Endothelial cell of umbilical vein (primary cell): ENCODE measurements around the gene BMX. TPM values are rescaled to one million over a fixed set of nuclear protein-coding genes. Genes with fewer than 3 reads are reported as not detected.

Source experiments
- BruUV-seq: library from RNA; stranded (reverse); fragments of 400-500 nt; replicated peaks from 2 replicates; lab custom pipeline; 2021; lab: Mats Ljungman, UMichigan
- CTCF ChIA-PET: fragments of 300-600, 350-600 bp; sonication (Branson Sonifier 250); formaldehyde crosslinking; loops from one replicate; lab custom pipeline; 2021; ENCODE audit warnings: antibody characterized with exemption, inconsistent platforms; lab: Charles Lee
- POLR2A ChIA-PET: fragments of 300-600, 350-600 bp; sonication (Branson Sonifier 250); formaldehyde crosslinking; loops from one replicate; lab custom pipeline; 2021; ENCODE audit warnings: antibody characterized with exemption, inconsistent platforms; lab: Charles Lee
- DNase-seq: peaks from one replicate; pipeline ENCODE4 v3.0.0-alpha.2; 2011; ENCODE audit warnings: low read depth, low spot score
- FAIRE-seq: peaks from 2 replicates; lab custom pipeline; 2011; peaks lifted over from hg19 to GRCh38; lab: Jason Lieb, UNC
- H2AFZ ChIP-seq: 2 replicates; pipeline ENCODE4 v1.6.0; 2012; ENCODE audit warnings: low read depth, low read length, control low read depth, inconsistent platforms
- H3K27ac ChIP-seq: 2 replicates; pipeline ENCODE4 v1.5.1; 2011; ENCODE audit warnings: low read depth, mild to moderate bottlenecking, control low read depth, low read length, moderate library complexity; ENCODE audit not compliant: insufficient read depth
- H3K27me3 ChIP-seq, 2 experiments: 2 replicates each; pipeline versions ENCODE4 v1.6.0 to v1.6.1; 2011; ENCODE audit warnings: low read length in 2 of 2, mixed read lengths in 1 of 2; ENCODE audit not compliant: control insufficient read depth in 2 of 2, insufficient read depth in 2 of 2
- H3K36me3 ChIP-seq, 2 experiments: 2 replicates in 1 of 2; 3 replicates in 1 of 2; pipeline ENCODE4 v1.5.1; 2011; ENCODE audit warnings: low read length in 2 of 2, mild to moderate bottlenecking in 1 of 2, moderate library complexity in 1 of 2; ENCODE audit not compliant: control insufficient read depth in 2 of 2, insufficient read depth in 2 of 2; ENCODE audit errors: extremely low read depth in 1 of 2
- H3K4me1 ChIP-seq: 3 replicates; pipeline ENCODE4 v1.5.1; 2011; ENCODE audit warnings: mild to moderate bottlenecking, low read length; ENCODE audit not compliant: control insufficient read depth, insufficient read depth; ENCODE audit errors: extremely low read depth
- H3K4me2 ChIP-seq: 2 replicates; pipeline ENCODE4 v1.6.1; 2011; ENCODE audit warnings: low read length, control low read depth, mixed read lengths; ENCODE audit not compliant: insufficient read depth
- H3K4me3 ChIP-seq, 3 experiments: fragments of 200-600 bp in 1 of 3; sonication (generic), shearing (Covaris generic) in 1 of 3; replicated peaks in 1 of 3; 2 replicates each; pipeline ENCODE4 v1.5.1; 2011 to 2016; ENCODE audit warnings: control low read depth in 3 of 3, low read length in 3 of 3, mild to moderate bottlenecking in 2 of 3, inconsistent platforms in 1 of 3, low read depth in 1 of 3, moderate library complexity in 1 of 3; ENCODE audit not compliant: insufficient read depth in 1 of 3
- H3K79me2 ChIP-seq: 2 replicates; pipeline ENCODE4 v1.6.0; 2012; ENCODE audit warnings: low read length, inconsistent platforms; ENCODE audit not compliant: control insufficient read depth, insufficient read depth
- H3K9ac ChIP-seq: replicated peaks from 2 replicates; pipeline ENCODE3; 2011; ENCODE audit warnings: low read length, control low read depth; ENCODE audit not compliant: insufficient read depth; ENCODE audit errors: extremely low read depth
- H3K9me1 ChIP-seq: replicated peaks from 3 replicates; pipeline ENCODE4 v1.6.0; 2011; ENCODE audit warnings: mild to moderate bottlenecking, low read length; ENCODE audit not compliant: control insufficient read depth, insufficient read depth; ENCODE audit errors: extremely low read depth
- H3K9me3 ChIP-seq: replicated peaks from 2 replicates; pipeline ENCODE4 v1.5.1; 2012; ENCODE audit warnings: low read length, inconsistent platforms; ENCODE audit not compliant: control insufficient read depth, insufficient read depth
- H4K20me1 ChIP-seq: replicated peaks from 2 replicates; pipeline ENCODE3; 2011; ENCODE audit warnings: mild to moderate bottlenecking, low read length; ENCODE audit not compliant: control insufficient read depth, insufficient read depth; ENCODE audit errors: extremely low read depth
- CTCF ChIP-seq, 2 donors: IDR thresholded peaks; 1 replicate in 1 of 2; 2 replicates in 1 of 2; pipeline ENCODE4 v1.5.1; 2011; ENCODE audit warnings: low read length in 2 of 2, mild to moderate bottlenecking in 2 of 2, moderate library complexity in 2 of 2, control low read depth in 1 of 2, inconsistent platforms in 1 of 2, low read depth in 1 of 2; ENCODE audit not compliant: insufficient read depth in 1 of 2; ENCODE audit errors: extremely low read depth in 1 of 2
- EZH2 ChIP-seq: IDR thresholded peaks from 2 replicates; pipeline ENCODE4 v1.6.1; 2012; ENCODE audit warnings: borderline replicate concordance, low read depth, mild to moderate bottlenecking, moderate library complexity, low read length, inconsistent platforms; ENCODE audit not compliant: severe bottlenecking
- FOS ChIP-seq: IDR thresholded peaks from 2 replicates; pipeline ENCODE4 v1.6.1; 2011; ENCODE audit warnings: mild to moderate bottlenecking, low read length, moderate library complexity, borderline replicate concordance; ENCODE audit not compliant: insufficient read depth
- GATA2 ChIP-seq: IDR thresholded peaks from 2 replicates; pipeline ENCODE4 v1.7.0; 2011; ENCODE audit warnings: low read depth, mild to moderate bottlenecking, moderate library complexity, mixed read lengths, low read length; ENCODE audit not compliant: insufficient read length, insufficient read depth
- MAX ChIP-seq: IDR thresholded peaks from 2 replicates; pipeline ENCODE4 v1.6.1; 2011; ENCODE audit not compliant: insufficient read depth, insufficient read length
- MYC ChIP-seq: IDR thresholded peaks from one replicate; pipeline ENCODE4 v1.6.1; 2011; ENCODE audit warnings: mild to moderate bottlenecking, low read depth, low read length
- POLR2A ChIP-seq: IDR thresholded peaks from 2 replicates; pipeline ENCODE4 v1.6.1; 2012; ENCODE audit warnings: low read depth, mild to moderate bottlenecking, control low read depth, low read length
- dilution Hi-C: fragments of 300-500 bp; cut with MboI; formaldehyde crosslinking; loops from one replicate; pipeline ENCODE4 v1.15.0; 2019; ENCODE audit warnings: low sequenced_read_pairs; ENCODE audit not compliant: extremely low pct_ligation_motif_present
- intact Hi-C: fragments of 100-400 bp; cut with micrococcal nuclease; formaldehyde crosslinking; loops from one replicate; pipeline ENCODE4 v1.10.0; 2022
- polyA plus RNA-seq, 4 experiments: library from polyadenylated mRNA; depleted of rRNA in 3 of 4; stranded (reverse) in 3 of 4; unstranded in 1 of 4; fragments of >200 nt; gene quantifications; 2 replicates each; pipeline versions ENCODE4 v1.2.1 to v1.2.3, GENCODE V29; 2011 to 2012; ENCODE audit warnings: missing spikeins in 1 of 4
- total RNA-seq: library from RNA; stranded (reverse); gene quantifications from 2 replicates; pipeline ENCODE4 v1.2.3, GENCODE V29; 2021

Gene BMX
- total and polyA plus RNA-seq, 2 donors (not counting 3 experiments of a cell fraction or from before 2014, with no cell fraction given): 49.8 to 105 TPM

GRCh38 chrX:15483891-15484290 lies 16.7 kb upstream of the BMX start:
- dilution Hi-C loops (no loop called here), intact Hi-C loops (no loop called here)
- H3K9ac ChIP-seq: no peak overlapping the region
- no peak overlapping the region for H2AFZ ChIP-seq
- H3K27me3 ChIP-seq: no peaks in the 10 kb centered on the region
- CTCF ChIA-PET: no interaction called here
- POLR2A ChIA-PET: no interaction called here
- FAIRE-seq: no peak
- H3K79me2 ChIP-seq: peaks cover 29% of the 10 kb centered on the region
- H3K9me1 ChIP-seq: no peaks in the 10 kb centered on the region
- no peak overlapping the region for H3K4me3 ChIP-seq
- no peak overlapping the region for H3K4me2 ChIP-seq
- no peak for DNase-seq
- H4K20me1 ChIP-seq: no peaks in the 10 kb centered on the region
- no TSS peak for BruUV-seq
- no peaks in the 10 kb centered on the region for H3K9me3 ChIP-seq
- no peaks in the 10 kb centered on the region for H3K36me3 ChIP-seq
- no peak overlapping the region for H3K27ac ChIP-seq
- no peak for TF ChIP-seq POLR2A
- TF ChIP-seq MYC: no peak
- no peak for TF ChIP-seq MAX
- TF ChIP-seq GATA2: no peak
- H3K4me1 ChIP-seq: peaks cover 6% of the 10 kb centered on the region

GRCh38 chrX:15492469-15492868 lies 8.1 kb upstream of the BMX start:
- BruUV-seq: no TSS peak
- dilution Hi-C loops (no loop called here), intact Hi-C loops (loop anchor here (5.0 kb wide), 1 partner anchor 180 kb away; no protein-coding TSS in a partner anchor)
- CTCF ChIA-PET: no interaction called here
- TF ChIP-seq FOS: no peak
- no peak for TF ChIP-seq GATA2
- no peak for TF ChIP-seq POLR2A
- TF ChIP-seq EZH2: no peak
- TF ChIP-seq CTCF (IDR thresholded peaks at IDR 0.05; ENCODE audit: extremely low read depth in 1 of 2, insufficient read depth in 1 of 2, low read depth in 1 of 2, low read length in 2 of 2): no peak
- TF ChIP-seq MYC: no peak
- no peak for TF ChIP-seq MAX
- FAIRE-seq (no peak), DNase-seq (no peak)
- Histone ChIP-seq H3K4me1 (peaks cover 43% of the 10 kb centered on the region), H3K9ac (peak overlapping the region; percentile 64), H2AFZ (no peak overlapping the region), H3K27me3 (no peaks in the 10 kb centered on the region), H3K9me1 (no peaks in the 10 kb centered on the region), H3K9me3 (no peaks in the 10 kb centered on the region), H3K27ac (peak overlapping the region; percentile 78), H3K4me2 (peak overlapping the region; percentile 97), H4K20me1 (no peaks in the 10 kb centered on the region), H3K36me3 (no peaks in the 10 kb centered on the region), H3K79me2 (peaks cover 33% of the 10 kb centered on the region), H3K4me3 (peak overlapping the region; percentile 58 to 91 (median 66))
- POLR2A ChIA-PET: interaction anchor here (0.7 to 1.4 kb wide), 2 partner anchors 8 to 24 kb away, joined by 3 read pairs; partner anchors contain the start of gene BMX
